ENCODE measurements around the gene MT1X.
"Not testable (repeated sequence)": the region's sequence is repeated elsewhere in the genome, so short reads cannot be mapped to it uniquely, and the experiment has no call there.

The MT1X gene

DNA sequence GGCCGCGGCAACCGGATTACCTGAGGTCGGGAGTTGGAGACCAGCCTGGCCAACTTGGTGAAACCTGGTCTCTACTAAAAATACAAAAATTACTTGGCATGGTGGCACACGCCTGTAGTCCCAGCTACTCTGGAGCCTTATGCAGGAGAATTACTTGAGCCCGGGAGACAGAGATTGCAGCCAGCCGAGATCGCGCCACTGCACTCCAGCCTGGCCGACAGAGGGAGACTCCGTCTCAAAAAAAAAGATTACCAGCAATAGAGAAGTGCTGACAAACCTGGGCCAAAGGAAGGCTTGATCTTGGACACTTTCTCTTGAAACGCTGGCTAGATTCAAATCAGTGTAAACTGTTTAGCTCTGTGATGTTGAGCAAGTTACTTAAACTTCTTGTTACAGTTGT lies 8.3 kb upstream of the MT1X start:
- in situ Hi-C loops (cut with MboI; ENCODE audit: low pct_unique_long_range_greater_than_20kb, low sequenced_read_pairs), result no loop called here
- peak; percentile 88 for DNase-seq

DNA sequence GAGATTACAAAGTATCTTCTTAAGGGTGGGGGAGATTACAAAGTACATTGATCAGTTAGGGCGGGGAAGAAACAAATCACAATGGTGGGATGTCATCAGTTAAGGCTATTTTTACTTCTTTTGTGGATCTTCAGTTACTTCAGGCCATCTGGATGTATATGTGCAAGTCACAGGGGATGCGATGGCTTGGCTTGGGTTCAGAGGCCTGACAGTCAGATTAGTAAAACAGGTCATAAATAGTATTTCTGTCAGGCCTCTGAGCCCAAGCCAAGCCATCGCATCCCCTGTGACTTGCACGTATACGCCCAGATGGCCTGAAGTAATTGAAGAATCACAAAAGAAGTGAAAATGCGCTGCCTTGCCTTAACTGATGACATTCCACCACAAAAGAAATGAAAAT lies 7.7 kb upstream of the MT1X start:
- DNase-seq; in situ Hi-C loops (cut with MboI; ENCODE audit: low pct_unique_long_range_greater_than_20kb, low sequenced_read_pairs): not testable (repeated sequence)

GRCh38 chr16:56675685-56676210 lies 6.5 kb upstream of the MT1X start:
- in situ Hi-C loops (cut with MboI; ENCODE audit: low pct_unique_long_range_greater_than_20kb, low sequenced_read_pairs), result no loop called here
- peak; percentile 76 for DNase-seq

- in situ Hi-C loops (cut with MboI; ENCODE audit: low pct_unique_long_range_greater_than_20kb, low sequenced_read_pairs), result no loop called here
- DNase-seq, result no peak
Observed at GRCh38 chr16:56677474-56677873, 4.8 kb upstream of the MT1X start.

DNA sequence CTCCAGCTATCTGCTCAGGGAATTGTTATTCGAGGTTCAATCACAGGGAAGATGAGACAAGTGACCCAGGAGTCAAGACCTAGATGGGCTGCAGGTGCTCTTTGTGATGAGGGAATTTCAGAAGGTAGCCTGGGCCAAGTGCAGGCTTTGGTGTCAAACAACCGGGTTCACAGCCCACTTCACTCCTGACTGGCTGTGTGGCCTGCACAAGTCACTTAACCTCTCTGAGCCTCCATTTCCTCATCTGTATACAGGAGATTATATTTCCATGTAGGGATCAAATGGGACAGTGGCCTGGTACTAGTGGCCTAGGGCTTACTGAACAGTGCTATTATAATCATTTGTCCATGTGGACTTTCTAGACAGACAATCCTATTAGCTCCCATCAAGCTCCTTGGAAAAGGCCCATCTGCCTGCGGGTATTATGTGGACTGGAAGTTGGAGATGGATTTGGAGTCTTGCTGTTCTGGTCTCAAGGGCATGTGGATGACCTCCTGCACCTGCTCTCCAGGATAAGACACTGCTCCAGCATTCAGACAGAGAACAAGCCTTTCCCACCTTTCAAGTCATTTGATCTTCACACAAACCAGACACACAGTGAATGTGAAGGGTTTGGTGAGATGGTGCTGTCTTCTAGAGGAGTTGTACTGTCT lies 3.1 kb upstream of the MT1X start:
- in situ Hi-C loops (cut with MboI; ENCODE audit: low pct_unique_long_range_greater_than_20kb, low sequenced_read_pairs), result no loop called here
- no peak for DNase-seq

DNA sequence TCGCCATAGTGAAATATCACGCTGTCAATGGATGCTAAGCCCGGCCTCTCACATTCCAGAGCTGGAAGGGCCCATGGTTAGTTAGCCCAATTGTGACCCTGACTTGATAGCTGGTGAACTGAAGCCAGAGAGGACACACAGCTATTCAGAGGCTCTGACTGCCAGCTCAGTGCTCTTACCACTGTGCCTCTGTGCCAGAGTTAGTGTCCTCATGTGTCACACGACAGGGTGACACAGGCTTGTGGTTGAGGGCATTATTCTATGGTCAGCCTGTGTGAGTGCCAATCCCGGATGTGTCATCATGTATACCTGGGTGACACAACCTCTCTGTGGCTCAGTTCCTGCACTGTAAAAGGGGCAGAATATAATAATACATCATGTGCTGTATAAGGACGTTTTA lies 2.5 kb upstream of the MT1X start:
- DNase-seq, result no peak
- in situ Hi-C loops (cut with MboI; ENCODE audit: low pct_unique_long_range_greater_than_20kb, low sequenced_read_pairs), result no loop called here

DNA sequence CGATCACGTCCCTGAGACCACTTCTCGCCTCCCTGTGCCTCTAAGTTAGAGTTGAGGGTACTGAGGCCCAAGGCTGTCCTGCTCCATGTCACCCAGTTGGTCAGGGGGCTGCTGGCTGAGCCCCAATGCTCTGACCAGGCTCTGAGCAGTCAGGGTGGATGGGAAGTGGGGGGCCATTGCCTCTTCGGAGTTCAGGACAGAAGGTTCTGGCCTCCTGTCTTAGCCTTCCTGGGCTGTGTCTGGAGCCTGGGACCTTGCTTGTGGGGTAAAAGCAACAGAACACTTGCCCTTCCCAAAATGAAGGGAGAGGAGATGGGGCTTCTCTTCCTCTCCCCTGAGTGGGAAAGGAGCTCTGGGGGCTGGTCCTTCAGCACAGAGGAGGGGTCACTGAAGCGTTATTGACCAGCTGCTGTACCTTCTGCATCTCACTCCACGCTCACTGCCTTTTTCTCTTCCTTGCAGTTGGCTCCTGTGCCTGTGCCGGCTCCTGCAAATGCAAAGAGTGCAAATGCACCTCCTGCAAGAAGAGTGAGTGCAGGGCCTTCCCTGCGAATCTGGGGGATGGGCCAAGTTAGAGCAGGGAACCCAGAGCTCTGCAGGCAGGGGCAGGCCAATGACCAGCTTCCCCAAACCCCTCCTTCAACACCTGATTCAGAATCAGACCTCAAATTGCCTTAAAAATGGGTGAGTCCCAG lies 580 bp downstream of the MT1X start:
- peak; percentile 30 for DNase-seq
- in situ Hi-C loops (cut with MboI; ENCODE audit: low pct_unique_long_range_greater_than_20kb, low sequenced_read_pairs), result no loop called here

DNA sequence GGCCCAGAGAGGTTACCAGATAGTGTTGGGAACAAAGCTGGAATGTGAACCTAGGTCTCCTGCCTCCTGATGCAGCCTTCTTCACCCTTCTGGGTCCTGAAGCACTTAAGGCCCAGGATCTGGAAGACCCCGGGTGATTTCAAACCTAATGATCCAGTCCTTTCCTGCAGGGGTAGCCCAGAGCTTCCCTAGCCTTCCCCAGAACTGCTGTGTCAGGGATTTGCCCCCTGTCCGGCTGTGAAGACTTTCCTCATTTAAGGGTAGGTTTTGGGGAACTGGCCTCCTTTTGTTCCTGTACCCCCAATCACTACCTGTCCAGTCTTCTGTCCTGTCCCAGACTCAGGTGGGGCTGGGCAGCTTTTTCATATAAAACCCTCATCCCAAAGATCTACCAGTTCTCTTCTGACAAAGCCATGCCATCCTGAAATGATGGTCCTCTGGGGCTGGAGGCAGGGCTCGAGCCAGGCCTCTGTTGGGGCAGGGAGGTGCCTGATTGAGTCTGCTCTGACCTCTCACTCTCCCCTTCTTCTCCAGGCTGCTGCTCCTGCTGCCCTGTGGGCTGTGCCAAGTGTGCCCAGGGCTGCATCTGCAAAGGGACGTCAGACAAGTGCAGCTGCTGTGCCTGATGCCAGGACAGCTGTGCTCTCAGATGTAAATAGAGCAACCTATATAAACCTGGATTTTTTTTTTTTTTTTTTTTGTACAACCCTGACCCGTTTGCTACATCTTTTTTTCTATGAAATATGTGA lies 1.3 kb downstream of the MT1X start:
- DNase-seq, result no peak
- in situ Hi-C loops (cut with MboI; ENCODE audit: low pct_unique_long_range_greater_than_20kb, low sequenced_read_pairs), result no loop called here

- in situ Hi-C loops (cut with MboI; ENCODE audit: low pct_unique_long_range_greater_than_20kb, low sequenced_read_pairs), result no loop called here
- no peak for DNase-seq
Observed at GRCh38 chr16:56684256-56684925, 2.1 kb downstream of the MT1X start.

DNA sequence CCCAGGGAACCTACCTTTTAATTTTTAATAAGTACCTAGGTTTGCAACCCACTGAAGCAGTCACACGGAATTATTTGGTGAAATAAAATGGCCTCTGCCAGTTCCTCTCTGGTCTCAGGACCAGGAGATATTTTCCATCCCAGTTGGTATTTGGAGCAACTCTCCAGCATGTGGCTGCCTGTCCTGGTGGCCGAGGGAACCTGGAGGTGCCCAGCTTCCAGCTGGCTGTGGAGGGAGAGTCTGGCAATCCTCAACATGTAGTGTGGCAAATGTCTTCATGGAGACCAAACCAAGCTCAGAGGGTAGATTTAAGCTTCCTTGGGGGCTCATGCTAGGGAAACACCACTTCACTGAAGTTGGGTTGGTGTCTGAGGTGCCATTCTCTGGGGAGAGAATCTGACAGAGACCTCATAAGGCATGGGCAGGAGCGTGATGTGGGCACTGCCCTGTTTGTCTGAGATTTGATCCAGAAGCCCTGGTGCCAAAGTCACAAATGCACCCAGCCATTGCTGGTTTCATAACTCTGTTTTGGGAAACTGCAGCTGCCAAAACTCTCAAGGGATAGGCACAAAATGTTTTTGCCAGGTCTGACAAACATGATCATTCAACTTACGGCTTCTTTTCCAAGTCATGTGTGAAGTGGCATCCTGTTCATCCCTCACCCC lies 2.8 kb downstream of the MT1X start:
- in situ Hi-C loops (cut with MboI; ENCODE audit: low pct_unique_long_range_greater_than_20kb, low sequenced_read_pairs), result no loop called here

GRCh38 chr16:56686758-56687157 lies 4.5 kb downstream of the MT1X start:
- in situ Hi-C loops (cut with MboI; ENCODE audit: low pct_unique_long_range_greater_than_20kb, low sequenced_read_pairs), result no loop called here
- DNase-seq, result no peak

More for the DNA sequence above, 2.8 kb downstream of the MT1X start:
- no peak for DNase-seq

DNA sequence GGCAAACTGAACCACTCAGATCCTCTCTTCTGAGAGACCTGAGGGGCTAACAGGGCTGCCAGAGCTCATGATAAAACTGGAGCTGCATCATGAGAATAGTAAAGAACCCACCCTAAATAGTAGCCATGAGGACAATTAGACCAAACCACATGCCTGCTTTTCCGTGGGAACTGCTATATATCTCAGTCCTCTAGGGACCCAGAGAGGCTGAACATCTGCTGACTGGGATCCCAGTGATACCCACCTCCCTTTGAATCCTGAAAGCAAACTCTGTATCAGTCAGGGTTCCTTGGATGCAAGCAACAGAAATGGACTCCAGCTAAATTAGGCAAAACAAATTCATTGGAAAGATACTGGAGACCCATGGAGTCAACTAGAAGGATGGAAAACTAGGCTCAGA lies 6.5 kb downstream of the MT1X start:
- no peak for DNase-seq
- in situ Hi-C loops (cut with MboI; ENCODE audit: low pct_unique_long_range_greater_than_20kb, low sequenced_read_pairs), result no loop called here

GRCh38 chr16:56689171-56689570 lies 6.9 kb downstream of the MT1X start:
- DNase-seq, result no peak
- in situ Hi-C loops (cut with MboI; ENCODE audit: low pct_unique_long_range_greater_than_20kb, low sequenced_read_pairs), result no loop called here

DNA sequence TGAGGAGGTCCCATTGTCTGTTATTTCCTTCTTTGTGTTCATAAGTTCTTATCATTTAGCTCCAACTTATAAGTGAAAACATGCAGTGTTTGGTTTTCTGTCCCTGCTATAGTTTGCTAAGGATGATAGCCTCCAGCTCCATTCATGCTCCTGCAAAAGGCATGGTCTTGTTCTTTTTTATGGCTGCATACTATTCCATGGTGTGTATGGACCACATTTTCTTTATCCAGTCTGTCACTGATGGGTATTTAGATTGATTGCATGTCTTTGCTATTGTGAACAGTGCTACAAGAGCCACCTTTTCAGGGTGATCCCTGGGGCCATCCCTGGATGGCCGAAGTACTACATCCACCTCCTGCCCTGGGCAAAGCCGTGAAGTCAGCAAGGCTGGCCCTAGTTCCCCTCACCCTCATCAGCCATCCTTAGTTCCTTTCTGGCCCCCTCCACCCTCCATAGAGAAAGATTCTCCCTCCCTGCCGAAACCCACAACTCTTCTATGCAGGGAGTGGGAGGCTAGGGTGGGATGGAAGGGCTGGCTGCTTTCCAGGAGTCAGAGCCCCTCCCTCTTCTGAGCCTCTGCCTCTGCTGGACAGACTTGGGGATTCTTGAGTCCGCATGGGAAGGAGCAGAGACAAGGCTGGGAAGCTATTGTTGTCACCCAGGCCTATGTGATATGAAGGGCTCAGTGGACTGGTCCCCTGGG lies 8.3 kb downstream of the MT1X start:
- in situ Hi-C loops (cut with MboI; ENCODE audit: low pct_unique_long_range_greater_than_20kb, low sequenced_read_pairs), result no loop called here
- DNase-seq, result no peak

GRCh38 chr16:56691885-56692284 lies 9.6 kb downstream of the MT1X start:
- in situ Hi-C loops (cut with MboI; ENCODE audit: low pct_unique_long_range_greater_than_20kb, low sequenced_read_pairs), result no loop called here
- DNase-seq, result no peak

GRCh38 chr16:56695246-56695645 lies 13.0 kb downstream of the MT1X start:
- in situ Hi-C loops (cut with MboI; ENCODE audit: low pct_unique_long_range_greater_than_20kb, low sequenced_read_pairs), result no loop called here
- DNase-seq, result no peak

DNA sequence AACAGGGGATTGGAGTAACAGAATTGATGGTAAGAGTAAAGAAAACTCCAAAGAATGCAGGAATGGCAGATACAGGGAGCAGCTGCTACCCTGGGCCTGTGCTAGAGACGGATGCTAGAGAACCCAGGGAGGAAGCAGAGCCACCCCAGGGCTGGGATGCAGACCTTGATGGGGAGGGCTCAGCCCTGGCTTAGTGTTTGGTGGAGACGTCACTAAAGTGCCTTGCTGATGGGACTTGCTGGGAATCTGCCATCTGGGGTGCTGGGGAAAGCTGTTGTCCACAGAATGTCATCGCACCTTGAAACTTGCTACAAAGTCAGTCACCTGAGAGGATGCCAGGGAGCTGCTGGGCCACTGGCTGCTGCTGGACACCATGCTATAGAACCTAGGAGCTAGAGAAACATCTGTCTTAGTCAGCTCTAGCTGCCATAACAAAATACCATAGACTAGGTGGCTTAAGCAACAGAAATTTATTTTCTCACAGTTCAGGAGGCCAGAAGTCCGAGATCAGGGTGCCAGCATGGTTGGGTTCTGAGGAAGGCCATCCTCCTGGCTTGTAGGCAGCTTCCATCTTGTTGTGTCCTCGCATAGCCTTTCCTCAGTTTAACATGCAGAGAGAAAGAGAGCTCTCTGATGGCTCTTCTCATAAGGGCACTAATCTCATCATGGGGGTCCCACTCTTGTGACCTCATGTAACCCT lies 15.3 kb downstream of the MT1X start:
- DNase-seq, result no peak
- in situ Hi-C loops (cut with MboI; ENCODE audit: low pct_unique_long_range_greater_than_20kb, low sequenced_read_pairs), result no loop called here

- in situ Hi-C loops (cut with MboI; ENCODE audit: low pct_unique_long_range_greater_than_20kb, low sequenced_read_pairs), result no loop called here
- no peak for DNase-seq
Observed at GRCh38 chr16:56700195-56700594, 17.9 kb downstream of the MT1X start.
